HepG2 (cell line): ENCODE measurements around the gene TSNAX. TPM values are rescaled to one million over a fixed set of nuclear protein-coding genes. Genes with fewer than 3 reads are reported as not detected.

Experiments used
- ATAC-seq: fragments of 200-7000 bp; cut with Tn5 transposase; 3 replicates; pipeline ENCODE4 v1.9.1; 2020; ENCODE audit warnings: mild to moderate bottlenecking, moderate library complexity
- BruUV-seq: library from RNA; stranded (reverse); fragments of 400-500 nt; replicated peaks from 2 replicates; lab custom pipeline; 2021; lab: Mats Ljungman, UMichigan
- CTCF ChIA-PET: fragments of 300-600 bp; formaldehyde crosslinking; extraction: SDS; loops from one replicate; lab custom pipeline; 2021; ENCODE audit warnings: low total read pairs, inconsistent platforms, low intra/inter-chr PET ratio; lab: Yijun Ruan, JAX
- POLR2A ChIA-PET: fragments of 350-600 bp; sonication (Branson Sonifier 250); formaldehyde crosslinking; loops from one replicate; lab custom pipeline; 2020; ENCODE audit warnings: antibody characterized with exemption, inconsistent platforms; lab: Yijun Ruan, JAX
- DNase-seq: peaks from one replicate; pipeline ENCODE4 v3.0.0-alpha.2; 2015; ENCODE audit warnings: low spot score
- FAIRE-seq: peaks from 3 replicates; lab custom pipeline; 2011; peaks lifted over from hg19 to GRCh38; lab: Jason Lieb, UNC
- H2AFZ ChIP-seq: one replicate; pipeline ENCODE4 v1.6.1; 2011; ENCODE audit warnings: low read length, inconsistent platforms
- H3K27ac ChIP-seq: fragments of 300-600 bp; 3 replicates; pipeline ENCODE4 v1.8.0; 2011; ENCODE audit warnings: mixed run types, mild to moderate bottlenecking, mixed read lengths, low read length, inconsistent platforms; ENCODE audit not compliant: insufficient read depth; ENCODE audit errors: extremely low read length
- H3K27me3 ChIP-seq, 2 experiments: fragments of 200-600 bp in 1 of 2; 2 replicates in 1 of 2; 3 replicates in 1 of 2; pipeline versions ENCODE4 v1.6.0 to v1.8.0; 2011; ENCODE audit warnings: low read length in 2 of 2, mild to moderate bottlenecking in 2 of 2, moderate library complexity in 2 of 2, inconsistent platforms in 1 of 2; ENCODE audit not compliant: insufficient read depth in 2 of 2, control insufficient read depth in 1 of 2
- H3K36me3 ChIP-seq, 2 experiments: fragments of 200-600 bp in 1 of 2; replicated peaks in 1 of 2; 2 replicates in 1 of 2; 3 replicates in 1 of 2; pipeline versions ENCODE4 v1.5.1 to v1.8.0; 2011; ENCODE audit warnings: low read length in 2 of 2, inconsistent platforms in 1 of 2; ENCODE audit not compliant: insufficient read depth in 2 of 2, control insufficient read depth in 1 of 2
- H3K4me1 ChIP-seq: 2 replicates; pipeline ENCODE4 v1.5.1; 2012; ENCODE audit warnings: low read length, inconsistent platforms; ENCODE audit not compliant: insufficient read depth
- H3K4me2 ChIP-seq: 2 replicates; pipeline ENCODE4 v1.6.0; 2011; ENCODE audit warnings: low read depth, low read length, inconsistent platforms
- H3K4me3 ChIP-seq, 3 experiments: fragments of 200-600 bp in 1 of 3; sonication (generic), shearing (Covaris generic) in 1 of 3; replicated peaks in 1 of 3; 2 replicates each; pipeline ENCODE4 v1.5.1; 2011 to 2016; ENCODE audit warnings: low read length in 3 of 3, inconsistent platforms in 2 of 3, low read depth in 2 of 3, mild to moderate bottlenecking in 2 of 3, control low read depth in 1 of 3, mixed read lengths in 1 of 3; ENCODE audit not compliant: insufficient read depth in 1 of 3
- H3K79me2 ChIP-seq: one replicate; pipeline ENCODE4 v1.6.1; 2011; ENCODE audit warnings: low read length, inconsistent platforms; ENCODE audit not compliant: insufficient read depth
- H3K9ac ChIP-seq: 2 replicates; pipeline ENCODE4 v1.6.0; 2011; ENCODE audit warnings: mild to moderate bottlenecking, low read depth, low read length, inconsistent platforms; ENCODE audit not compliant: insufficient read depth
- H3K9me3 ChIP-seq: 2 replicates; pipeline ENCODE4 v1.5.1; 2012; ENCODE audit warnings: mild to moderate bottlenecking, low read length
- H4K20me1 ChIP-seq: 2 replicates; pipeline ENCODE4 v1.6.0; 2011; ENCODE audit warnings: inconsistent platforms, mild to moderate bottlenecking, low read length, moderate library complexity; ENCODE audit not compliant: insufficient read depth
- CHCHD3 ChIP-seq: sonication (generic); formaldehyde crosslinking; IDR thresholded peaks from 2 replicates; pipeline ENCODE4 v1.8.0; 2022; ENCODE audit warnings: mild to moderate bottlenecking, missing genetic modification reagents, moderate library complexity
- KDM5A ChIP-seq: fragments of 200-600 bp; sonication (generic); IDR thresholded peaks from 2 replicates; pipeline ENCODE4 v1.7.0; 2018; ENCODE audit warnings: antibody characterized with exemption, mild to moderate bottlenecking, low read length, borderline replicate concordance
- MAFK ChIP-seq, 2 experiments: IDR thresholded peaks in 1 of 2; conservative IDR thresholded peaks in 1 of 2; 2 replicates each; pipeline ENCODE4 v1.6.1; 2011; ENCODE audit warnings: improper control_type of control experiment in 2 of 2, low read length in 2 of 2
- RXRB ChIP-seq: IDR thresholded peaks from 2 replicates; pipeline ENCODE4 v1.6.1; 2016; ENCODE audit warnings: borderline replicate concordance, missing genetic modification reagents, missing compliant biosample characterization
- ZNF563 ChIP-seq: sonication (generic); formaldehyde crosslinking; IDR thresholded peaks from 2 replicates; pipeline ENCODE4 v1.8.0; 2022; ENCODE audit warnings: mild to moderate bottlenecking, moderate library complexity, missing genetic modification reagents
- ZNF720 ChIP-seq: sonication (generic); formaldehyde crosslinking; IDR thresholded peaks from 2 replicates; pipeline ENCODE4 v1.4.0; 2020; ENCODE audit warnings: missing genetic modification reagents
- ZNF781 ChIP-seq: sonication (generic); formaldehyde crosslinking; IDR thresholded peaks from 2 replicates; pipeline ENCODE4 v1.5.1; 2020; ENCODE audit warnings: borderline replicate concordance, mild to moderate bottlenecking, missing genetic modification reagents; ENCODE audit errors: not compliant biosample characterization
- ZZZ3 ChIP-seq: sonication (generic); formaldehyde crosslinking; IDR thresholded peaks from 2 replicates; pipeline ENCODE4 v1.4.0; 2020; ENCODE audit warnings: missing genetic modification reagents, mild to moderate bottlenecking, borderline replicate concordance
- WGBS: methylation state at CpG from one replicate; pipeline ENCODE4 v1.1.6; 2017; ENCODE audit warnings: low lambda C conversion rate; 5-methylcytosine and 5-hydroxymethylcytosine counted together
- in situ Hi-C: cut with HindIII; loops from 2 replicates; pipeline ENCODE4 v1.10.0; 2017; ENCODE audit warnings: low pct_unique_long_range_greater_than_20kb; ENCODE audit not compliant: extremely low pct_ligation_motif_present
- intact Hi-C: fragments of 100-400 bp; cut with micrococcal nuclease; formaldehyde crosslinking; loops from one replicate; pipeline ENCODE4 v1.10.0; 2022; ENCODE audit not compliant: unreplicated experiment
- polyA plus RNA-seq, 8 experiments: library from polyadenylated mRNA; depleted of rRNA in 3 of 8; stranded (reverse) in 7 of 8; unstranded in 1 of 8; fragments of >200 nt; fragmentation: Illumina TruSeq in 4 of 8; extraction: Trizol in 4 of 8; gene quantifications; 2 replicates each; pipeline versions ENCODE4 v1.2.1 to v1.2.3, GENCODE V29; 2011 to 2016; ENCODE audit warnings: low read depth in 4 of 8, missing spikeins in 1 of 8, mixed read lengths in 1 of 8; ENCODE audit not compliant: insufficient read depth in 1 of 8
- total RNA-seq, 5 experiments: library from RNA; depleted of rRNA; stranded (reverse); fragments of >200 nt; fragmentation: Illumina TruSeq; extraction: Trizol; gene quantifications; 2 replicates each; pipeline ENCODE4 v1.2.3, GENCODE V29; 2016; ENCODE audit warnings: low read depth in 1 of 5
- TF ChIP-seq, protein P1 (sequence below), 2 experiments: IDR thresholded peaks; 2 replicates each; pipeline ENCODE4 v1.6.1; 2011 to 2012; ENCODE audit warnings: low read length in 2 of 2, borderline replicate concordance in 1 of 2, low read depth in 1 of 2, mild to moderate bottlenecking in 1 of 2, moderate library complexity in 1 of 2

TSNAX gene
- total and polyA plus RNA-seq, 2 of the 13 experiments (the other 11 are each of a cell fraction or from before 2014, with no cell fraction given): 13.2 to 46.2 TPM

DNA sequence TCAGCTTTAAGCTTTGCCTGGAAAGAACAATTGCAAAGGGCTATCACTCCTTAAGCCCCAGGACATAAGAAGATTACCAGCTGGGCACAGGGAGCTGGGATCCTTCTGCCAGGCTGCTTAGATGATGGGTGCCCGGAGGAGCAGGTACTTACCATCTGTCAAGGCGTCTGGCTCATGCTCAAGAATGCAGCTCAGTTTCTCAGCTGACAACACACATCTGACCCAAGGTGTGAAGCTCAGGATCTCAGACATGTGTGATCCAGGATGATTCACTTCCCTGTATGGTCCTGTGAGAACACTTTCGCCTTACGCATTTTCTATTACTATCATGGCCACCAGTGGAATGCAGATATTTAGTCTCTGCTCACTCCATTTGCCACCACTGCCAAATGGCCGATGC, 83.4 kb downstream of the TSNAX start:
- Histone ChIP-seq H2AFZ (no peak overlapping the region), H3K9ac (no peak overlapping the region), H3K27ac (no peak overlapping the region), H3K4me1 (no peaks in the 10 kb centered on the region)
- no peak for ATAC-seq
- no peak for FAIRE-seq
- TF ChIP-seq RXRB (CRISPR knock-in tag): no peak
- TF ChIP-seq, protein P1, sequence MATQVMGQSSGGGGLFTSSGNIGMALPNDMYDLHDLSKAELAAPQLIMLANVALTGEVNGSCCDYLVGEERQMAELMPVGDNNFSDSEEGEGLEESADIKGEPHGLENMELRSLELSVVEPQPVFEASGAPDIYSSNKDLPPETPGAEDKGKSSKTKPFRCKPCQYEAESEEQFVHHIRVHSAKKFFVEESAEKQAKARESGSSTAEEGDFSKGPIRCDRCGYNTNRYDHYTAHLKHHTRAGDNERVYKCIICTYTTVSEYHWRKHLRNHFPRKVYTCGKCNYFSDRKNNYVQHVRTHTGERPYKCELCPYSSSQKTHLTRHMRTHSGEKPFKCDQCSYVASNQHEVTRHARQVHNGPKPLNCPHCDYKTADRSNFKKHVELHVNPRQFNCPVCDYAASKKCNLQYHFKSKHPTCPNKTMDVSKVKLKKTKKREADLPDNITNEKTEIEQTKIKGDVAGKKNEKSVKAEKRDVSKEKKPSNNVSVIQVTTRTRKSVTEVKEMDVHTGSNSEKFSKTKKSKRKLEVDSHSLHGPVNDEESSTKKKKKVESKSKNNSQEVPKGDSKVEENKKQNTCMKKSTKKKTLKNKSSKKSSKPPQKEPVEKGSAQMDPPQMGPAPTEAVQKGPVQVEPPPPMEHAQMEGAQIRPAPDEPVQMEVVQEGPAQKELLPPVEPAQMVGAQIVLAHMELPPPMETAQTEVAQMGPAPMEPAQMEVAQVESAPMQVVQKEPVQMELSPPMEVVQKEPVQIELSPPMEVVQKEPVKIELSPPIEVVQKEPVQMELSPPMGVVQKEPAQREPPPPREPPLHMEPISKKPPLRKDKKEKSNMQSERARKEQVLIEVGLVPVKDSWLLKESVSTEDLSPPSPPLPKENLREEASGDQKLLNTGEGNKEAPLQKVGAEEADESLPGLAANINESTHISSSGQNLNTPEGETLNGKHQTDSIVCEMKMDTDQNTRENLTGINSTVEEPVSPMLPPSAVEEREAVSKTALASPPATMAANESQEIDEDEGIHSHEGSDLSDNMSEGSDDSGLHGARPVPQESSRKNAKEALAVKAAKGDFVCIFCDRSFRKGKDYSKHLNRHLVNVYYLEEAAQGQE (IDR thresholded peaks at IDR 0.05; ENCODE audit: borderline replicate concordance in 1 of 2, low read depth in 1 of 2, low read length in 2 of 2): no peak
- TF ChIP-seq ZNF781 (CRISPR knock-in tag): no peak
- TF ChIP-seq ZNF563 (CRISPR knock-in tag): no peak
- TF ChIP-seq ZZZ3 (CRISPR knock-in tag): no peak
- TF ChIP-seq ZNF720: no peak
- no peak for TF ChIP-seq CHCHD3 (CRISPR knock-in tag)
- no peak for TF ChIP-seq KDM5A
- no peak for TF ChIP-seq MAFK (conservative IDR thresholded peaks at IDR 0.05 in 1 of 2, IDR thresholded peaks at IDR 0.05 in 1 of 2; ENCODE audit: low read length in 2 of 2)
- TF ChIP-seq, all 625 proteins: peak for 0
- no peaks in the 10 kb centered on the region for H3K79me2 ChIP-seq
- DNase-seq: no peak
- ChIA-PET CTCF (no interaction called here), POLR2A (no interaction called here)
- H3K4me3 ChIP-seq: no peak overlapping the region
- no peak overlapping the region for H3K4me2 ChIP-seq
- H4K20me1 ChIP-seq: no peaks in the 10 kb centered on the region
- no peaks in the 10 kb centered on the region for H3K36me3 ChIP-seq
- H3K27me3 ChIP-seq: no peaks in the 10 kb centered on the region; a peak in 1 of 5 replicates
- no TSS peak for BruUV-seq
- H3K9me3 ChIP-seq: no peaks in the 10 kb centered on the region
- intact Hi-C loops (no loop called here), in situ Hi-C loops (no loop called here)
- WGBS: 79% methylated on average over 4 of the region's 5 CpGs
